Neural crest cell (in vitro differentiated cells): ENCODE measurements around the gene TBL1Y. TPM values are rescaled to one million over a fixed set of nuclear protein-coding genes. Genes with fewer than 3 reads are reported as not detected.
"Not testable (repeated sequence)": the region's sequence is repeated elsewhere in the genome, so short reads cannot be mapped to it uniquely, and the experiment has no call there.

Source experiments
- DNase-seq: peaks from one replicate; pipeline ENCODE4 v3.0.0; 2021; ENCODE audit warnings: low read depth, mixed read lengths, low spot score
- H3K27ac Mint-ChIP-seq: one replicate; pipeline ENCODE4 v1.8.0; 2021; ENCODE audit warnings: mild to moderate bottlenecking, mixed read lengths; ENCODE audit not compliant: unreplicated experiment
- H3K27me3 Mint-ChIP-seq: 2 replicates; pipeline ENCODE4 v1.8.0; 2021; ENCODE audit warnings: low read depth, mild to moderate bottlenecking, mixed read lengths
- H3K36me3 Mint-ChIP-seq: 2 replicates; pipeline ENCODE4 v1.8.0; 2021; ENCODE audit warnings: low read depth, mild to moderate bottlenecking, mixed read lengths
- H3K4me1 Mint-ChIP-seq: 2 replicates; pipeline ENCODE4 v1.8.0; 2021; ENCODE audit warnings: mixed read lengths
- H3K4me3 Mint-ChIP-seq: one replicate; pipeline ENCODE4 v1.8.0; 2021; ENCODE audit warnings: mild to moderate bottlenecking, mixed read lengths
- H3K9me3 Mint-ChIP-seq: 2 replicates; pipeline ENCODE4 v1.8.0; 2021; ENCODE audit warnings: mixed read lengths
- total RNA-seq: library from RNA; stranded (reverse); gene quantifications from 2 replicates; pipeline ENCODE4 v1.2.1, GENCODE V29; 2021
- TF ChIP-seq, protein P1 (sequence below): fragments of 200-600 bp; sonication (generic); conservative IDR thresholded peaks from 2 replicates; pipeline ENCODE4 v1.5.0; 2021; ENCODE audit warnings: antibody characterized with exemption, mild to moderate bottlenecking

The TBL1Y gene
- total RNA-seq, 1 donor from 2014 or later, result not detected

DNA sequence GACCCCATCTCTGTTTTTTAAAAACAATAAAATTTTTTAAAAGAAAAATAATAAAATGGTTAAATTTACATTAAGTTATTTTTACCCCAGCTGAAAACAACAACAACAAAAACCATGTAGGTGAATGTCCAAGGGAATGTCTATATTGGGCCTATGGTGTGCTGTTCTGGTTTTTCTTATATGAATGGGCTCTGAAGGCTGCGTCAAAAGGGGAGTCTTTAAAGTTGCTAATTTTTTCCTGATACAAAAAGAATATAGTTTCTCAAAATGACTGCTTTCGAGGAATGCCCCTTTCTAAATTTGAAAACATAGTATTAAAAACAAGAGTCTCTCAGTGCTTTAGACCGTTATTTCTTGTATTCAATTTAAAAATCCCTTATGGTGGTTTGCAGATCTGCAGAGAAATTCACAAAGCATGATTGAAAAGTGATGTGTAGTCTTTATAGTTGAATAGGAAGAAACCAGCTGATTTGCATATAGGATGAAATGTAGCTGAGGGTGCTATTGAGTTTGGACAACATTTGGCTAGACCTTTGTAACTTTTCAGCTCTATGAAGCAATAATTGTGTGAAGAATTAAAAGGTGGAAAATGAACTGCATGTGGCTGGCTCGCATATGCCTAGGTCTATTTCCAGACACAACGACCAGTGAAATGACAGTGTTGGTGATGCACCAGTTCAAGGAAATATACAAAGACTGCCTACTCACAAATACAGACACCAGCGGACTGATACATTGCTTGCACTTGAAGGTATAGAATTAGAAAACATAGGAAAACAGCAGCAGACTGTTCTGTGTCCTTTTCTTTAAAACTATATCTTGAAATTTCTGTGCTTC is 107.0 kb downstream of the TBL1Y start:
- Mint-ChIP-seq H3K4me3 (no peak overlapping the region), H3K36me3 (no peaks in the 10 kb centered on the region), H3K27me3 (no peaks in the 10 kb centered on the region), H3K27ac (no peak overlapping the region), H3K9me3 (no peaks in the 10 kb centered on the region), H3K4me1 (no peaks in the 10 kb centered on the region)
- TF ChIP-seq, protein P1, sequence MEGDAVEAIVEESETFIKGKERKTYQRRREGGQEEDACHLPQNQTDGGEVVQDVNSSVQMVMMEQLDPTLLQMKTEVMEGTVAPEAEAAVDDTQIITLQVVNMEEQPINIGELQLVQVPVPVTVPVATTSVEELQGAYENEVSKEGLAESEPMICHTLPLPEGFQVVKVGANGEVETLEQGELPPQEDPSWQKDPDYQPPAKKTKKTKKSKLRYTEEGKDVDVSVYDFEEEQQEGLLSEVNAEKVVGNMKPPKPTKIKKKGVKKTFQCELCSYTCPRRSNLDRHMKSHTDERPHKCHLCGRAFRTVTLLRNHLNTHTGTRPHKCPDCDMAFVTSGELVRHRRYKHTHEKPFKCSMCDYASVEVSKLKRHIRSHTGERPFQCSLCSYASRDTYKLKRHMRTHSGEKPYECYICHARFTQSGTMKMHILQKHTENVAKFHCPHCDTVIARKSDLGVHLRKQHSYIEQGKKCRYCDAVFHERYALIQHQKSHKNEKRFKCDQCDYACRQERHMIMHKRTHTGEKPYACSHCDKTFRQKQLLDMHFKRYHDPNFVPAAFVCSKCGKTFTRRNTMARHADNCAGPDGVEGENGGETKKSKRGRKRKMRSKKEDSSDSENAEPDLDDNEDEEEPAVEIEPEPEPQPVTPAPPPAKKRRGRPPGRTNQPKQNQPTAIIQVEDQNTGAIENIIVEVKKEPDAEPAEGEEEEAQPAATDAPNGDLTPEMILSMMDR, result no peak
- no peak for DNase-seq

DNA sequence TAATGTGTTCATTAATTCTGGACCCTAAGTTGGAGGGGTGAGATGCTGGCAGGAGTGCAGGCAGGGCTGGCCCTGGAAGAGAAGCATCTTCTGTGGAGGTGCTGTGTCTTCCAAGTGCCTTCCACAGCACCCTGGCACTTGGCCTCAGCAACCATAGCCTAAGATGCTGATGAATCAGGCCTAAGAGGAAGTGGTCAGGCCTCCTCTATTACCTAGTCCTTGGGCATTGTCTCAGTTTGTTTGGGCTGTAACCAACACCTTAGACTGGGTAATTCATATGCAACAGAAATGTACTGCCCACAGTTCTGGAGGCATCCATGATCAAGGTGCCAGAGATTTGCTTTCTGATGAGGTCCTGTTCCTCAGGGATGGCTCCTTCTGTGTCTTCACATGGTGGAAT is 128.5 kb downstream of the TBL1Y start:
- no peaks in the 10 kb centered on the region for H3K36me3 Mint-ChIP-seq

DNA sequence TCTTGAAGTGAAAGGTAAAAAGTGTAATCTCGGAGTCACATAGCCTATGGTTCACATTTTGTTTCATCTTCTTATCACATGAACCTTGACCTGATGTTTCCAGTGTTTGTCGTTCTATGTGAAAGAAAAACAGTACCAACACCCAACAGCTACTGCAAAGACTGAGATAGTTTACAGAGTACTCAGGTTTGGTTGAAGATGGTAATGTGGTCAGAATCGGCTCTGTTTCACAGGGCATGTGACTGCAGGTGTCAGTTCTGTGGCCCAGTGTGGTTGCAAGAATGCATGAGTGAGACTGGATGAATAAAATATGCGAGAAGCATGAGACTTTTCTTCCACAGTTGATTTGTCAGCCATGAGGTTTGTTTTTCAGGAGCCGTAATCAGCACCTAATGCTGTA is 130.2 kb downstream of the TBL1Y start:
- Mint-ChIP-seq H3K4me1 (no peaks in the 10 kb centered on the region), H3K4me3 (no peak overlapping the region), H3K9me3 (no peaks in the 10 kb centered on the region), H3K27ac (no peak overlapping the region), H3K36me3 (no peaks in the 10 kb centered on the region), H3K27me3 (no peaks in the 10 kb centered on the region)
- TF ChIP-seq, protein P1, result no peak
- no peak for DNase-seq

More for the DNA sequence above, 128.5 kb downstream of the TBL1Y start:
- TF ChIP-seq, protein P1, result no peak
- no peaks in the 10 kb centered on the region for H3K4me1 Mint-ChIP-seq
- H3K9me3 Mint-ChIP-seq, result no peaks in the 10 kb centered on the region
- H3K27ac Mint-ChIP-seq, result no peak overlapping the region
- DNase-seq, result no peak
- no peaks in the 10 kb centered on the region for H3K27me3 Mint-ChIP-seq
- H3K4me3 Mint-ChIP-seq, result no peak overlapping the region

DNA sequence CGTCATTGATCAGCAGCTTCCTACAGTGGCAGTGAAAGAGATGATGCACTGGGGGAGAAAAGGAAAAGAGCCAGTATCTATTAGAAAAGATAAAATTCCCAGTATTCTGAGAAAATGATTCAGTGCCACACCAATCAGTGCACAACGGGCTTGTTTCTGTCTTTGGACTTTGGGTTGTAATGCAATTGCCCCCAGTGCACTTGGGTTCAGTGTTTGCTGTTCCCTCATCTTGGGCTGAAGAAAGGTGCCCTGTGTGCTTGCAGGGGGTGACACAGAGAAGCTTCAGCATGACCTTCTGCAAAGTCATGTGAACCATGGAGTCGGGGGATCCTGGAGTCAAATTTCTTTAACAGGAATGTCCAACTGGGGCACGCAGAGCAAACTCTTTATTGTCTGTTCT is 131.5 kb downstream of the TBL1Y start:
- no peak for DNase-seq
- Mint-ChIP-seq H3K36me3 (no peaks in the 10 kb centered on the region), H3K4me3 (no peak overlapping the region), H3K4me1 (no peaks in the 10 kb centered on the region), H3K9me3 (no peaks in the 10 kb centered on the region), H3K27me3 (no peaks in the 10 kb centered on the region), H3K27ac (no peak overlapping the region)
- TF ChIP-seq, protein P1, result no peak

- not testable (repeated sequence) for H3K4me1 Mint-ChIP-seq, H3K27ac Mint-ChIP-seq, H3K36me3 Mint-ChIP-seq, DNase-seq, H3K9me3 Mint-ChIP-seq, H3K4me3 Mint-ChIP-seq, H3K27me3 Mint-ChIP-seq
Measured at GRCh38 chrY:7052461-7052860, 142.0 kb downstream of the TBL1Y start.

DNA sequence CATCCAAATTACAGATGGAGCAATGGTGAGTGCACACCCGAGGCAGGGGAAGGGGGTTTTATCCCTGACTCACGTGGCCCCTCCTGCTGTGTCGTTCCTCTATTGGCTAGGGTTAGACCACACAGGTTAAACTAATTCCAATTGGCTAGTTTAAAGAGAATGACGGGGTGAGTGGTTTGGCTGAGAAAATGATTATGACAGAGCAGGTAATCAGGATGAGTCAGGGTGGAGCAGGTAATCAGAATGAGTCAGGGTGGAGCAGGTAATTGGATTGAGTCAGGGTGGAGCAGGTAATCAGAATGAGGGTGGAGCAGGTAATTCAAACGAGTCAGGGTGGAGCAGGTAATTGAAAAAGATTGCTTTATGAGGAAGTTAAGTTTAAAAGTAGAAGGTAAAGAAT is 146.4 kb downstream of the TBL1Y start:
- Mint-ChIP-seq H3K4me1 (no peaks in the 10 kb centered on the region), H3K27ac (no peak overlapping the region), H3K36me3 (no peaks in the 10 kb centered on the region), H3K27me3 (no peaks in the 10 kb centered on the region), H3K9me3 (no peaks in the 10 kb centered on the region), H3K4me3 (no peak overlapping the region)
- DNase-seq, result no peak
- TF ChIP-seq, protein P1, result no peak
